RPMI7951 (cell line): ENCODE measurements around the gene ZNF32. TPM values are rescaled to one million over a fixed set of nuclear protein-coding genes. Genes with fewer than 3 reads are reported as not detected.
A peak's percentile ranks its signal among the peaks of the same experiment; 100 is the strongest.
"Not testable (repeated sequence)": the region's sequence is repeated elsewhere in the genome, so short reads cannot be mapped to it uniquely, and the experiment has no call there.

Source experiments
- DNase-seq: peaks from one replicate; pipeline ENCODE4 v3.0.0-alpha.2; 2012; ENCODE audit warnings: low read depth
- total RNA-seq: library from RNA; depleted of rRNA; stranded (reverse); fragments of >200 nt; shearing (Covaris generic); gene quantifications from 2 replicates; pipeline ENCODE4 v1.2.3, GENCODE V29; 2014

ZNF32 gene
- total RNA-seq, 1 experiment from 2014 or later: 23.8 TPM

DNA sequence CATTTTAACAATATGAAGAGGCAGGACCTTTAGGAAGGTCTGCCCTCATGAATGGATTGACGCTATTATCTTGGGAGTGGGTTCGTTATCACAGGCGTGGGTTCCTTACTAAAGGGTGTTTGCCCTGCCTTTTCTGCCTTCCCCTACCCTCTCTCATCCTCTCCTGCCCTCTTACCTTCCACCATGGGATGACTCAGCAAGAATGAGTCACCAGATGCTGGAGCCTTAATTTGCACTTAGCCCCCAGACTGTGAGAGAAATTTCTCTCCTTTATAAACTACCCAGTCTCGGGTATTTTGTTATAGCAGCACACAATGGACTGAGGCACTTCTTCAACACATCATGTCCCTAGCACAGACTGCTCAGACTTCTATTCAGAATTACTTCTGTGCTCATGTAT, 31.4 kb upstream of the ZNF32 start:
- peak; percentile 69 for DNase-seq

DNA sequence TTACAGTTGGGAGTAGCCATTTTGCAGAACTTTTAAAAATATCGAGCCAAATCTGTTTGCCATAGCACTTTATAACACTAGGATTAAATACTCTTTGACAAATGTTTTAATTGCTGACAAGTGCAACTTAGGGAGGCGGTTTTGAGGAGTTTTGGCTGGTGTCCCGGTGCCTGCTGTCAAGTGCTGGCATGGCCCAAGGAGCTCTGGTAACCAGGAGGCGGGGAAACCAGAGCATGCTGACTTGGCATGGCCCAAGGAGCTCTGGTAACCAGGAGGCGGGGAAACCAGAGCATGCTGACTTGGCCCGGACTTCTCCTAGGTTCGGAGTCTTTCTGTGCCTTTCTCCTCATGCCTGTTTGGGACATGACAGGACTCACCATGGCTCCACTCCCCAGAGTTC, 30.8 kb upstream of the ZNF32 start:
- peak; percentile 82 for DNase-seq

DNA sequence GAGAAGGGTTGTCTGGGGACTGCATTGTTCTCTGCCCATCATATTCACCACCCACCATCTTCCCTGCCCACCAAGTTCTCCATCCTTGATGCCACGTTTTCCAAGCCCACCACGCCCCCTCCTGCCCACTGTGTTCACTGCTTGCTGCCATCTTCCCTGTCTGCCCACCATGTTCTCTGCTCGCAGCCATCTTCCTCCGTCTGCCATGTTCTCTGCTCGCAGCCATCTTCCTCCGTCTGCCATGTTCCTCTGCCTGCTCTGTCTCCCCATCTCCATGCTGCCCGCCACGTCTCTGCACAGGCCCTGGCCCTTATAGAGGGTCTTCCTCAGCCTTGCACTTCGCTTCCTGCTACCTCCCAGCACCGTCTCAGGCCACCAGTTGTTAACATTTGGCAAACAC, 30.0 kb upstream of the ZNF32 start:
- DNase-seq: no peak

DNA sequence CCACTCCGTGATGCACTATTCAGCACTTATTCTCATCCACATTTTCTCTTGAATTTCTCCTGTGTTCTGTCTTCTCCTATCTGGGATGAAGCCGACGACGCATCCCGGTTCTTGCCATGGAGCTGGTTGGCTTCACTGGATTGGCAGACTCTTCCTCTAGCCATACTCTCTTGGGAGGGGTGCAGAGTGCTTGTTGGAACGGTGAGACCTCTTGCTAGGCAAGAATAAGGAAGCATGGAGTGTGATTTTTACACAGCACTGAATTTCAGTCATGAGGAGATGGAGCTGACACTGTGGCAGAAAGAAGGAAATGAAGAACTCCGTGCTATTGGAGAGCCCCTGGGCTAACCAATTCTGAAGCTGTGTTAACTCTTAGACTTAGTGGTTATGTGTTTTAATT, 28.2 kb upstream of the ZNF32 start:
- no peak for DNase-seq

DNA sequence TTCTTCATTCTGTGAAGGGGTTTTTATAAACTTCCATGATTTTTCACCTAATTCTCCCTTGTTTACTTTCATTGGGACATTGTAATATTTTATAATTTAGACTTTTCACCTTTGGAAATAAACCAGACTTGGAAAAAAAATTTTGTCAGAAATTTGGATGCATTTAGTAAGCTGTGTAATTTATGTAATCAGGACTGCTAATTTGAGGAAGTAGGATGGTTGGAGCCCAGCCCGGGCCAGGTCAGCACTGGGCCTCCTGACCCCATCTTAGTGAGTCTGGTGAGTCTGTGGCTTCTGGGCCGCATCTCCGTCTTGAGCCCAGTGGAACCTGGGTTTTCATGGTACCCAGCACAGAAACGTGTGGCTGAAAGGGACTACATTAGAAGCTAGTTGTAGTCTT, 27.6 kb upstream of the ZNF32 start:
- no peak for DNase-seq

DNA sequence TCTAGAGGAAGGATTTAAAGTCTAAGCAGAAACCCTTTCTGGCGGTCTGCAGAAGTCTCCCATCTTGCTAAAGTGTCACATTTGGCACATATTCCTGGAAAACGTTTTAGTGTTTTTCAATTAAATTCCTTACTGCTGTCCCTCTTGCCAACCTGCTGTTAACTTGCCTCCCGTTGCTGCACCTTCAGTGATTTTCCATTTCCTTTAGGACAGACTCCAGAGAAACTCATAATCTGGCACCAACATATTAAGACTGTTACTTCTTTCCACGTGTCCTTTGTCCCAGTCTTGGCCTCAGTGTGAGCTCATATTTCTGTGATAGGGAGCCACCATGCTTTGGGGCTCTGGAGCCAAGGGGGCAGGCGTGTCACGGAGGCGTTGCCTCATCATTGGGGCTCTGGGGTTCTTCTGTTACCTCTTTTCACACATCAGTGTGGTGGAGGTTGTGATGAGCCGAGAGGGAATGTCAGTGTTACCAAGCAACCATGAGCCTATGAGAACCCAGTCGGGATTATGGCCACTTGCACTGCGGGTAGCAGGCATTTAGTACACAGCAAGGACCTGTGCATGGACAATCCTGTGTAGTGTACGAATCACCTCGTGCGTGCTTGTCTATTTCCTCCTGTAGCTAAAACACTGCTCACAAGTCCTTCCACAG, 26.0 kb upstream of the ZNF32 start:
- DNase-seq: no peak

DNA sequence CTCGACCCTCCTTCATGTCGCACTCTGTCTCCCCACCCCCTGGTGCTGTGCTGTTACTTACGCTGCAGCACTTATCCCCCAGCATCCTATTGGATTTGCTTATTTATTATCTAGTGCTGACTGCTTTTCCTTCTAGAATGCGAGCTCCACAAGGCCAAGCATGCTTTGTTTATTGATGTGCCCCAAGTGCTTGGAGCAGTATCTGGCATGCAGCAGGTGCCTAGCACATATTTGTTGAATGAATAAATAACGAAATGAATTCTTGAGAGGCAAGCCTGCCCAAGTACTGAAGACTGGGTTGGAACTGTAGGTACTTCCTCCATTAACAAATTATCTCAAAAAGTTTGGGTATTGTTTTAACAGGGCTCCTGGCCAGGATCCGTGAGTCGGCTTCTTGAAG, 24.8 kb upstream of the ZNF32 start:
- DNase-seq: no peak

DNA sequence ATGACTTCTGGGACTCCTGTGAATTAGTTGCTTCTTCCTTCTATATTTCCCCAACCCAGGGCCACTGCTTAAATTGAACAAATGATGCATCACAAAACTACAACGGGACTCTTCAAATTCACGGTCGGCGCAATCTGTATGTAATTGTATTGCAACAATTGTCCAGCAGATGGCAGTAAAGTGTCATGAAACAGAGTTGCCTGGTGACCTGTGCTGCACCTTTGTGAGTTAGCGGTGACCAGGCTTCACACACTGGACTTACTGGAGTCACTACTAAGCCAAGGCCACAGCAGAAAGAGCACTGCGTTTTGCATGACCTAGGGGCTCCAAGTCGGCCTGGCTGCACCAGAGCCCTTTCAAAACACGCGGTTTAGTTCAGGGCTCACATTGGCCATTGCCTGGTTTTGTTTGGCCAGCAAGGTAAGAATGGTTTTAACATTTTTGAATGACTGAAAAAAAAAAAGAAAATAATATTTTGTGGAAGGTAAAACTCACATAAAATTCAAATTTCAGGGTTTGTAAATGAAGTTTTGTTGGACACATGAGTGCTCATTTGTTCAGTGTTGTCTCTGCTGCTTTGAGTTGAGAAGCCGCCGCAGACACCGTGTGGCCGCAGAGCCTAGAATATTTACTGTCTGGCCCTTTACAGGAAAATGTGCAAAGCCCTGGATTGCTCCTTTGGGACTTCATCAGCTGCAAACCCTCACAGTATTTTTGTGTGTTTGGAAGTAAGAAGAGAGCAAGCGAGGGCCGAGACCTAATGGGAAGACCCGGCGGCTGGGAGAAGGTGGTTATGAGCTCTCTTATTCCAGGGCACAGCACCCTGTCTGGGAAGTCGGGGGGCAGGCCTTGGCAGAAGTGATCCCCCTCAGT, 23.2 kb upstream of the ZNF32 start:
- DNase-seq: peak; percentile 66

DNA sequence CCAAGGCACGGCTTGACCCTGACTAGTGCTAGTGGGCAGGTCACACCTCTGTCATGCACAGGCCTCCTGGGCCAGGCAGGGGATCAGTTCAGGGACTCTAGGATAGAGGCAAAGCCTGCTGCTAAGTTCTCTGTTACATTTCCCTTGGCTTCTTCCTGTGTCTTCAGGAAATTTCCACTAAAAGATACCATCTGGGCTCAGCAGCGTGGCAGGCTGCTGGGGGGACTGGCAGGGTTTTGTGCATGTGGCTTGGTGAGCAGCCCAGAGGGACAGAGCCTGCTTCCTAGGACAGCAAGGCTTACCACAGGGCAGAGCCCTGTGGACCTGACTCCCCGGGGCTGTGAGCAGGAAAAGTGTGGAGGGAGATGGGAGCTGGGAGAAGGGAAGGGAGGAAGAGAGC, 20.7 kb upstream of the ZNF32 start:
- DNase-seq: no peak

DNA sequence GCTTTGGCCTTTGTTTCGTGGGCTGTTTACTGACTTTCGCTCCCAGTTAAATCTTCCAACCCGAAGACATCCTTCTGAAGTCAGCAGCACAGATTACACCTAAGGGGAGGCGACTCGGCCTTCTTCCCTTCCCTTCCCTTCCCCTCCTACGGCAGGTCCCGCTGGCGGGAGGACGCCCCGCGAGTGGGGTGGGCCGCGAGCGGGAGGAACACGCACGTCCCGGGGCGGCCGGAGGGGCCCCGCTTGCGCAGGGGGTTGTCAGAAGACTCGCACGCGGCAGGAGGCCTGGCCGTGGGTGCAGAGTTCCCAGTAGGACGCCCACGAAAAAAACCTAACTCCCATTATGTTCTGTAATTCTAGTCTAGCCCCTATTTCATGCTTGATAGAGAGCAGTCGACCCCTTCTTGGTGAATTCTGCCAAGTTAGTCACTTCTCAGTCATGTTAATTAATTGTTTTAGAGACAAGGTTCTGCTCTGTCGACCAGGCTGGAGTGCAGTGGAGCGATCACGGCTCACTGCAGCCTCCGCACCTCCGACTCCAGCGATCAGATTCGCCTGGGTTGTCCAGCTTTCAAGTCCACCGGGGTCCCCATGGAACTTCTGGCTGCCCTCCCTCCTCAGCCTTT, 19.2 kb upstream of the ZNF32 start:
- DNase-seq: no peak

DNA sequence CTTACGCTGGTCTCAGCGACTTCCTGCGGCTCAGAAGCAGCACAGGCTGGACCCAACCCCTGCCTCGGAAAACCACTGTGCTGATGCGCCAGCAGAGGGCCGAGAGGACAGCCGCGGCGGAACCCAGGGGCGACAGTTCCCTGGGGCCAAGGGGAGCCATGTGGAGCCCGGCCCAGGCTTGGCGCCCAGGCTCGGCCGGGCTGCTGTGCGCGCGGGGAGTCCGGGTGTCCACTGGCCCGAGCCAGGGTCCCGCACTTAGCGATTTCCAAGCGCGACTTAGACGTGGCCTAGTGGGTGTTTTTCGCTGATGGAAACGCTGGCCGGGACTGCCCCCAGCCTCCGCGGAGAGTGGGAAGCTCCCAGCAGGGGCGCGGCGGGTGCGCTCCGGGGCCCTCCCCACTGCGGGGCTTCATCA, 18.6 kb upstream of the ZNF32 start:
- peak; percentile 53 for DNase-seq

DNA sequence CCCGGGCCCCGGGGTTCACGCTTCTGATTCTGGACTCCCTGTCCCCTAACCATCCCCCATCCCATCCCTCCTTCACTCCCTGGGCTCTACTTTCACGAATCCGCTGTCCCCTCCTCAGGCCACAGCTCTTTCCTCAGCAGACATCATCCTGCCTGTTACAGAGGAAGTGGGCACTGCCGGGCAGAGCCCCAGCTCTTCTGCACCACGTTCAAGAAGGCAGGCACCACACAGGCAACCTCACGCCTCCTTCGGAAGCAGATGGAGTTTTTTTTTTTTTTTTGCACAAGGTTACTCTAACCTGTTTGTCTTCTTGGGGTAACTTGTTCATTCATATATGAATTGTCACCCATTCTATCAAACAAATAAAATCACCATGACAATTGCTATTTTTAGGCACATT, 17.9 kb upstream of the ZNF32 start:
- no peak for DNase-seq

DNA sequence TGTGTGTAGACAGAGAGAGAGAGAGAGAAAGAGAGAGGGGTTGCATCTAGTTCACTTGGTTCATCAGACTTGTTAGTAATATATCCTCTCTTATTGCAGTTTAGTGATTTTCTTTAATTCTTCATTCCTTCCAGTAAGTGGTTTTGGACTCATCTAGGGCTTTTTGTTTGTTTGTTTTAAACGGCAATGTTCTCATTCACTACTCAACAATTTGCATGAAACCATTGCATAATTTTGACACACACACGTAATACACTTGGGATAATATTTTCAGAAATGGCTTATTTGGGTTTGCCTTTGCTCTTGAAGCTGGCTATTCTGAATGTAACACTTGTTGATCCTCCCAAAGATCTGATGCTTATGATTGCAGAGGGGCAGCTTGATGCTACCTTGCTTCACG, 16.4 kb upstream of the ZNF32 start:
- DNase-seq: no peak

DNA sequence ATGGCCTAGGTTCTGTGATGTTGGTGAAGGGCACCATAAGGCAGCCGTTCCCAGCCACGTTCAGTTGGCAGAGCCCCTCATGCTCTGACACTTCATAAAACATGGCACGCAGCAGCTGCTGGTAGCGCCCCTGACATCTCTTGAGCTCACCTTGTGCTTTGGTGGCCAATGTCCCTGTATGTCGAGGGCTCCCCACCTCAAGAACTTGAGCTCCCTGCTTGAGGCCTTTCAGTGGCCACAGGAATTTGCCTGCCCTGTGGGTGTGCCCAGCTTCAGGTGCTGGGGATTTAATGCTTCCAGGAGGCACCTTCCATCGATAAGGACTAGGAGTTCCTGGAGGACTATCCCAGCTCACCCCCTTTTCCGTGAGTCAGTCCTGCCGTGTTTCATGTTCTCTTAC, 9.5 kb upstream of the ZNF32 start:
- no peak for DNase-seq

DNA sequence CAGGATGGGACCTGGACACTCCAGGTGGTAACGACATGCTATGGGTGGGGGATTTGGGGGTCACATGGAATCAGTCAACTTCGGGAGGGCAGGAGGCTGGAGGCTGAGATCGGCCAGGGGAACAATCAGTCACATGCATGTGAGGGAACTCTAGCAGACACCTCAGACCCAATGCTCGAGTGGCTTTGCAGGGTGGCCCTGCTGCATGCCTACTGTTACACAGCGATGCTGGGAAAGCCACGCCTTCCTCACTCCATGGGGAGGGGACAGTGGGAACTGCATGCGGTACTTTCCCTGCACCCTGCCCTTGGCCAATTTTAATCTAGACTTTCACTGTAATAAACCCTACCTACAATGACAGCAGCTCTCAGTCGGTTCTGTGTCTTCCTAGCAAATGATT, 6.6 kb upstream of the ZNF32 start:
- DNase-seq: no peak

DNA sequence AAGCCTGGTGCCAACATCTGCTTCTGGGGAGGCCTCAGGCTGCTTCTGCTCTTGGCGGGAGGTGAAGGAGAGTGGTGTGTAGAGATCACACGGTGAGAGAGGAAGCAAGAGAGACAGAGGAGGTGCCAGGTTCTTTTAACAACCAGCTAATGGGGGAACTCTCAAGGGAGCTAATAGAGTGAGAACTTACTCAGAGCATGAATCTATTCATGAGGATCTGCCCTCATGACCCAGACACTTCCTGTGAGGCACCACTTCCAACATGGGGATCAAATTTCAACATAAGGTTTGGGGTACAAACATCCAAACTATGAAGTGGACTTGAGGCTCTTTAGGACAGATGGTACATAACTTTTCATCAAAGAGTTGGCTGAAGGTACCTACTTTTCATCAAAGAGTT, 5.1 kb upstream of the ZNF32 start:
- DNase-seq: no peak

DNA sequence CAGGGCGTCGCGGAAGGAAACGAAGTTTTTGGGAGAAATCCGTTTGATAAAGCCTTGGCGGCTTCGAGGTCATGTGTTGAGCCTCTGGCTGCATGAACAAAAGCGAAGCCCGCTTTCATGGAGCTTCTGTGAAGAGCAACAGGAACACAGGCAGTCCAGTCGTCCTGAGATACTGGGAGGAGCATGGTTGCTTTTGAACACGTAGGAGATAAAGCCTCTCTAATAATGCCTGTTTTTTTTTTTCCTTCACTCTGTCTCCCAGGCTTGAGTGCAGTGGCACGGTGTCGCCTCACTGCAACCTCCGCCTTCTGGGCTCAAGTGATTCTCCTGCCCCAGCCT, 473 bp upstream of the ZNF32 start:
- no peak for DNase-seq

DNA sequence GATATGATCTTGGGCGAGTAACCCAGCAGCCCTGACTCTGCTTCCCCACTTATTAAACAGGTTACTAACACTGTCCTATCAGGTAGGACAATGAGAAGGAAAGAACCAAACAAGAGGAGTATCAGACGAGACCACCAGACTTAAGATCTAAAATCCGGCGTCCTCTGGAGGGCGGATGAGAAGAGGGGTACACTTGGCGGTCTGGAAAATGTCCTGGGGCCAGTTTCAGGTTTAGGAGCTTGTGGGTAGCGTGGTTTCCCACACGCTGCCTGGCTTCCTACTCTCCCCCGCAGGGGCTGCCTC, 635 bp downstream of the ZNF32 start:
- no peak for DNase-seq

DNA sequence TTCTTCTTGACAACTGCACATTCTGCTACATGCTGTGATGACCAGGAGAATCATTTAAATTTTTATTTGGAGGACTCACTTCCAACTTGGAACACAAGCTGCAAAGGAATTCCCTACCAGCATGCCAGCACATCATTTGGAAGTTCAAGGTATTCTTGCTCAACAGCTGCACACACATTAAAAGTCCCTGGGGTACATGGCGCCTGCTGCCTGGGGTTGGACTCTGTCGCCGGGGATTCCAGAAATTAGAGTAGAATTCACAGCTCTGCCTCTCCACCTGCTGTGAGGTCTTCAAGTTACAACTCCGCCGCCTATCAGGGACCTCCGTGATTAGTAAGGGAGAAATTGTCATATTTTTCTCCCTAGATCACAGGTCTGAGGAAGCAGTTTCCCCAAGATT, 1.1 kb downstream of the ZNF32 start:
- no peak for DNase-seq

DNA sequence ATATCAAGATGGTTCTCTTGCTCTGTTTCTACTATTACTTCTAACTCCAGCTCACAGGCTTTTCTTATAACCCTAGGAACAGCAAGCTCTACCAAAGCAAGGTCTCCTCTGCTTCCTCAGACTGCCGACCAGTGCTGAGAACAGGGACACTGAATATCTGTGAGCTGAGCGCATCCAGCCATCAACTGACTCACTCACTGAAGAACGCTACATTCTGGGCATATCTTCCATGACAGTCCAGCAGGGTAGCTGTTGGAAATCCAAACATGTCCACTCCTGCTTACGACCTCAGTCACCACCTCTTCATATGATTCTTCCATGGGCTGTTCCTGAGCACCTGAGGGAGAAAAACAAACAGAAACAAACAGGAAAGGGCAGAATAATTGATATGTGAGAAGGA, 2.8 kb downstream of the ZNF32 start:
- no peak for DNase-seq

DNA sequence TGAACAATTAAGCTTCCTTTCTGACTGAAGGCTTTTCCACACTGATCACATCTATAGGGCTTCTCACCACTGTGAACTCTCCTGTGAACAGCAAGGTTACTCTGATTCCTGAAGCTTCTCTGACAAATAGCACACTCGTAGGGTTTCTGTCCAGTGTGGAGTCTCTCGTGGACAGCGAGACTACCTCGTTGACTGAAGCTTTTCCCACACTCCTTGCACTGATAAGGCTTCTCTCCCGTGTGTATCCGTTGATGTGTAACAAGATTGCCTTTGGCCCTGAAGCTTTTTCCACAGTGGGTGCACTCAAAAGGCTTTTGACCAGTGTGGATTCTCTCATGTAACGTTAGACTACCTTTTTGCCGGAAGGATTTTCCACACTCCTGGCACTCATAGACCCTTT, 4.4 kb downstream of the ZNF32 start:
- DNase-seq: no peak

DNA sequence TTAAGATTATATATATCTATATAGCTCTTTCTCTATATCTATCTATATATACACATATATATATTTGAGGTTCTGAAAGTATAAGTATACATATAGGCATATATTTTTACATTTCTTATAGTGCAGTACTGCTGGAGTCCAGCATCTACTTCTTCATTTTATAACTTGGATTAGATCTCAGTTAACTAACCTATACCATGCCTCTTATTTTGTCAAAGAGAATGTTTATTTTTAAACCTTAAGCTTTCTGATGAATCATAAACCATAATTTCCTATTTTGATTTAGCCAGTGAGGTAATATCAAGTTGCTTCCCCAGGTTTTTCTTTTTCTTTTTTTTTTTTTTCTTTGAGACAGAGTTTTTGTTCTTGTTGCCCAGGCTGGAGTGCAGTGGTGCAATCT, 8.1 kb downstream of the ZNF32 start:
- DNase-seq: no peak

DNA sequence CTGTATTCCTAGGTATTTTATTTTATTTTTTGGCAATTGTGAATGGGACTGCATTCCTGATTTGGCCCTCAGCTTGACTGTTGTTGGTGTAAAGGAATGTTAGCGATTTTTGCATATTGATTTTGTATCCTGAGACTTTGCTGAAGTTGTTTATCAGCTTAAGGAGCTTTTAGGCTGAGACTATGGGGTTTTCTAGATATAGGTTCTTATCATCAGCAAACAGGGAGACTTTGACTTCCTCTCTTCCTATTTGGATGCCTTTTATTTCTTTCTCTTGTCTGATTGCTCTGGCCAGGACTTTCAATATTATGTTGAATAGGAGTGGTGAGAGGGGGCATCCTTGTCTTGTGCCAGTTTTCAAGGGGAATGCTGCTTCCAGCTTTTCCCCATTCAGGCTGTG, 12.9 kb downstream of the ZNF32 start:
- not testable (repeated sequence) for DNase-seq
